NCI-H345 treated with DMSO at 0.1 percent for 48 hours (cell line): Measurements from ENCODE around the gene SLC39A10.

Experiments
- DNase-seq: peaks from one replicate; lab custom pipeline; 2025; ENCODE audit not compliant: unreplicated experiment; lab: John Stamatoyannopoulos, UW

SLC39A10 gene

DNA sequence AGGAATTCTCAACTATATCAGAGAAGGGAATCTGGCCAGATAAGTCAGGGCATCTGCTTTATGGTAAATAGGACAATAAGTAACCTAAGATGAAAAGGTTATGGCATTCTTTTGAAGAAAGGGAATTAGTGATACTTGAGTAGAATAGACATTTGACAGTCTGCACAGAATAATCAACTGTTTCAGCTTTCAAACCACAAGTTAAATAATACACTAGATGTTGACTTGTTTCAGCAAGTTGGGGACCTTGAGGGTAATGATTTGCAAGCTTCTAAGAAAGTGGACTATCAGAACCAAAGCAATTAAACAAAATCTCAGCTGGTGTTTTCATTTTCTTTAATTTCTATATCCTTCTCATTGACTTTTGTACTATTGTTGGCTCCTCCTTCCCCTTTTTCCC, 54.5 kb downstream of the SLC39A10 start:
- DNase-seq: no peak

DNA sequence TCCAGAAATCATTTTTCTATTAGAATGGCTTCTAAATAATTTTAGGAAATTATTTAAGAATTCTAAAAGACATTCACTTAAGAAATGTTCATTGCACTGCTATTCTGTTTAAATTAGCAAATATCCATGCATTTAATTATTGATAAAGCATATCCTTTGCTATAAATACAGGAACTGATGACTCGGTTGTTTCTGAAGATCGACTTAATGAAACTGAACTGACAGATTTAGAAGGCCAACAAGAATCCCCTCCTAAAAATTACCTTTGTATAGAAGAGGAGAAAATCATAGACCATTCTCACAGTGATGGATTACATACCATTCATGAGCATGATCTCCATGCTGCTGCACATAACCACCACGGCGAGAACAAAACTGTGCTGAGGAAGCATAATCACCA, 59.4 kb downstream of the SLC39A10 start:
- no peak for DNase-seq

DNA sequence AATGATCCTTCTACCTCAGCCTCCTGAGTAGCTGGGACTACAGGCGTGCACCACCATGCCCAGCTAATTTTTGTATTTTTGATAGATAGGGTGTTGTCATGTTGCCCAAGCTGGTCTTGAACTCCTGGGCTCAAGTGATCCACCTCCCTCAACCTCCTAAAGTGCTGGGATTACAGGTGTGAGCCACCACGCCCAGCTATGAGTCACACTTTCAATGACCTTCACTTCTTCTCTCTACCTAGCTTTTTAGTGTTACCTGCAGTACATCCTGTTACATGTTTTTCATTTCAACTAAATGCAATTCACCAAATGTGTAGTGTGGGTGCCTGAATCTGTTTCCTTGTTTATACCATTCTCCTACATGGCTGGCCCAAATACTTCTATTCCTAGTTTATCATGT, 64.0 kb downstream of the SLC39A10 start:
- DNase-seq: no peak

DNA sequence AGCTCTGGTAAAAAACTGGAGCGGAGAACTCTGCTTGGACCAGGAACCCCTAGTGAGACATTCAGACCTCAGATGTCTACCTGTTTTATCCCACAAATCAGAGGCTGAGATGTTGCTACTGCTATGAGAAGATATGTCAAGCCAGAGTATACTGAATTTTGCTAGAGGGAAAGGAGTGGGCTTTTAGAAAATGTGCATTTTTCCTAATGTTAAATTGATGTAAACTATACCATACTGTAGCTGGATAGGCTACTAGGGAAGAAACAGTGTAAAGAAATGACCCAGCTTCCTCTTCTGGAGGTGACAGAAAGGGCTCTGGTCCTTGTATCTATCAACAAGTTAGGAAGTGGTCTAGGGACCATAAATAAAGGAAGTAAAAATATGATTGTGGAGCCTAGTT, 65.0 kb downstream of the SLC39A10 start:
- no peak for DNase-seq

DNA sequence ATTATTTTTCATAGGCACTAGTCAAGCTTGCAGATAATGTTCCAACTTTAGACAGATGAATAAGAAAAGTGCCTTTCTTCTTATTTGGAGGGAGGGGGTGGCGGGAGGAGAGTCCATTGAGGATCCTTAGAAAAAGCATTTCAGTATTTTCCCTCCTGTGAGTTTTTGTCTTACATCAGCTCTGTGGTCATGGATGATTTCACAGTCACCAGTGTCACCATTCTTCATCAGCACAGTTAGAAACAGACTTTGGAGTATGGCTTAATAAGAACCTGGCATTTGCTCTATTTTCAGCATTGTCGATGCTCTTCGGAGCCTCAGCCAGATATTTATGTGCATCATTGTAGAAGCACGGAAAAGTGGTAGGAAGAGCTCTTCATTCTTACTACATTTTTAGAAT, 70.1 kb downstream of the SLC39A10 start:
- no peak for DNase-seq

DNA sequence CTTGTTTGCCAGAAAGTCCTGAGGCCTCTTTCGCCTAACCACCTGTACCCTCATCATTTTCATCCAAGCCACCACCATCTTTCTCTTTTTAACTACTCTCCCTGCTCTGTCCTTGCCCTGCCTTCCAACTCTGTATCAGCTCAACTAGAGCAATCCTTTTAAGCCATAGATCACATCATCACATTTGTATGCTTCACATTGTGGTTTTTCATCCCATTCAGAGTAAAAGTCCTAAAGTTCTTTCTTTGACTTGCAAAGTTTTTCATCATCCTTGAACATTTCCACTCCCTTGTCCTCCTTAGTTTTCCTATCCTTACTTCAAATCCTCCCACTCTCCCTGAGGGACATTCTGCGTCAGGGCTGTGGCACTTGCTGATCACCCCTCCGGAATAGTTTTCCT, 73.9 kb downstream of the SLC39A10 start:
- DNase-seq: no peak

DNA sequence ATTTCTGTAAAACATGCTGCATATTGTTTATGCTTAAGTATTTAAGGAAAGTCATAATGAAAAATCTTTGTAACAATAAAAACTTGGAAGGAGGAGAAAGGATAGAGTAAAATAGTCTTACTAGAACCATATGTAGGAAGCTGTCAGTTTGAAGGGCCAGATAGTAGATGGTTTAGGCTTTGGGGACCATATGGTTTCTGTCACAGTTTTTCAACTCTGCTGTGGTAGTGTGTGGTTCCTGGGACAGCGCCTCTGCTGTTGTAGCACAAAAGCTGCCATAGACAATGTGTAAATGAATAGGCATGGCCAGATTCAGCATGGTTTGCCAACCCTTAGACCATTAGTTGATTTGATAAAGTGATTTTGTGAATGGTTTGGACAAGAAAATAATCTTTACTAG, 75.5 kb downstream of the SLC39A10 start:
- no peak for DNase-seq

DNA sequence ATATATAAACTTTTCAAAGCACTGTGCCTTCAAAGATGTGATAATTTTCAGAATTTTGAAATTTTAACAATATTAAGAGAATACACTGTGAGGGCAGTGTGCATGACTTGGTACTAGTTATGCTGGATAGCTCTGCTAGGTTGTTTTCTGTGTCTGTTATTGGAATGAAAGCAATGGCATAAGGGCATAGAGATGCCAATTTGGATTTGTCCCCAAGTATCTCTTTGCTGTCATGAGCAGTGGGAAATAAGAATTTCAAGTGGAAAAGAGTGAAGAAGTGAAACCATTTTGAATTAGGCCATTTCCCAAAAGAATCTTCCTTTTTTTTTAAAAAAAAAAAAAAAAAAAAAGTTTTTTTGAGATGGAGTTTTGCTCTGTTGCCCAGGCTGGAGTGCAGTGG, 76.8 kb downstream of the SLC39A10 start:
- no peak for DNase-seq

DNA sequence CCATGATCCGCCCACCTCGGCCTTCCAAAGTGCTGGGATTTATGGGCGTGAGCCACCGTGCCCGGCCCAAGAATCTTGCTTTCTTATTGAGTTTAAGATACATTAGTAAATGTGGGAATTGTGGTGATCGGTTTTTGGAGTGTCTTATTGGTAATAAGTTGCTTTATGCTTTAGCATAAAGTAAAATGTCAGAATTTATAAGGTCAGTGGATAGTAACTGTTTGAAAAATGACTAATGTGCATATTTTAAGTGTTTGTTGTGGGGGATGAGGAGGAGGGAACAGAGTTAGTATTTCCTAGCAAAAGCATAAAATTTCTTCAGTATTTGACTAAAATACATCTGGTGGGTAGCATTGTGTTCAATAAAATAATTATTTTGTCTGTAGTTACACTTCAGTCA, 77.4 kb downstream of the SLC39A10 start:
- no peak for DNase-seq

DNA sequence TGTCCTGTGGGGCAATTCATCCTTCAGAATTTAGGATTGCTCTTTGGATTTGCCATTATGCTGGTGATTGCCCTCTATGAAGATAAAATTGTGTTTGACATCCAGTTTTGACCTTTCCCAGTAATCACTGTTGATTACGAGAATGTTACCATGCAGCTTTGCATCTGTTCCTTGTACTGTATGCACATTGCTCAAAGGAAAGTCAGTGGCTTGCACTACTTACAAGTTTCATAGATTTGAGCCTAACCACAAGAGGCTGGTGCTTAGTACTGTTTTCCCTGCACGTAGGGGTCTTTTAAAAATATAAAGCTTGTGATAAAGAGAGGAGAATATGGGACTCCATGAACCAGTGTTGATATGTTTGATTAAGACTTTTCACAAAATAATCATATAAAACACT, 77.9 kb downstream of the SLC39A10 start:
- DNase-seq: no peak

DNA sequence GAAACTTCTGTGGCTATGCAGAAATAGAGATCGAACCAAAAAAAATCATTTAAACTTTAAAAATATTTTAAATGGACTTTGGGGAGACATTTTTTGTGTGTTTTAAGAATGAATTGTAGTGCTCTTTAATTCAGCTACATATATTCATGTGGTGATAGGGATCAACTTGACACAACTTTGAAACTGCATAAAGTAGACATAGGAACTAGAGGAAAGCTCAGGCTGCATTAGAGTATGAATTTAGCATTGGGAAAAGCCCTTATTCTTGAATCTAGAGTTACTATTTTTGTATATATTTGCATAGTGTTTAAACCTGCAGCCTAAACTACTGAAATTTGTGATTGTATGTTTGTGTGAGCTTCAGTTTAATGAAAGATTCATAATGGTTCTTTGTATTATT, 78.3 kb downstream of the SLC39A10 start:
- DNase-seq: no peak

DNA sequence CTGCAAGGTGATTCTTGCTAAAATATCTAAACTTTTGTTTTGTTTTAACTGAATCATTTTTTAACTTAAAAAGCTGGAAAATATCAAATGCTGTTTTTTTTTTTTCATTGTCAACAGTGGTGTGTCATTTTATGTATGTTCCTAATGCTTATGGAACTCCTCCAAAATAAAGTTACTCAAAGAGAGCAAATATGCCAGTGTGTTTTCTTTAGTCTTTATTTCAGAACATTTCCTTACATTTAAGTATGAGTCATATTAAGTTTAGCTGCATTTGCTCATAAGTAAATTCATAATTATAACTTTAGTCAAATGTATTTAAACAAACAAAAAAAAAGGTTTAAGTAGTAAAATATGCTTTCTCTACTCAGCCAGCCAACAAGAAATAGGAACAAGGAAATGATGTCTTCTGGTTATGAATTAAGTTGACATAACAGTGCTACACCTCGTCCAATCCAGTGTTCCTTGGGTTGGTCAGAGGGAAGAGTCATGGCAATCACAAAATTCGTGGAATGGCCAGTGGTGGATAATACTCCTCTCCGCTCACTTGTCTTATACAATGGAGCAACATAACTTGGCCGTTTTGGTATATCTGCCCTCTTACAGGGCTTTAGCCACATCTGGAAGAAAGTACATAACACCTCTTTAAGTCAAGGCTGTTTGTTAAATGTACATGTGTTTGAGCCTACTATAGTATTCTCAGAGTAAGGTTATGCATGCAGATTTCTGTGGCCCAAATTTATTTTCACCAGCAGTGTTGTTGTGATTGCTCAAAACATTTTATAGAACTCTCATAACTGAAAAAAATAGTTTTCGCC, 80.7 kb downstream of the SLC39A10 start:
- no peak for DNase-seq

DNA sequence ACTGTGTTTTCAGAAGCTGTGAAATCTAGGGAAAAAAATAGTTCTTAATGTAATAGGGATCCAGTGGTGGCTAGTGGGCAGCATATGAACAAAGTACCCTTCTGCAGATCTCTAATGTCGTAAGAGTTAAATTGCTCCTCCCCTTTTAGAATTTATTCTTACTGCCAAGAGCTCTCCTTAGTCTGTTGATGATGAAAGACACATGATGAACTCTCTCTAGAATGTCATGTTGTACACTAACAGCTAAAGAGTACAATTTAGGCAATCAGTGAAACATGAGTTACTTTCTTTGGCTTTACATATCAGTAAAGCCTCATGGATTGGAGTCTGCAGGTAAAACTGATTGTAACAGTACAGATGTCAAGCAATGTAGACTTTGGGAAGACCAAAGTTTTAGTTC, 84.2 kb downstream of the SLC39A10 start:
- no peak for DNase-seq

DNA sequence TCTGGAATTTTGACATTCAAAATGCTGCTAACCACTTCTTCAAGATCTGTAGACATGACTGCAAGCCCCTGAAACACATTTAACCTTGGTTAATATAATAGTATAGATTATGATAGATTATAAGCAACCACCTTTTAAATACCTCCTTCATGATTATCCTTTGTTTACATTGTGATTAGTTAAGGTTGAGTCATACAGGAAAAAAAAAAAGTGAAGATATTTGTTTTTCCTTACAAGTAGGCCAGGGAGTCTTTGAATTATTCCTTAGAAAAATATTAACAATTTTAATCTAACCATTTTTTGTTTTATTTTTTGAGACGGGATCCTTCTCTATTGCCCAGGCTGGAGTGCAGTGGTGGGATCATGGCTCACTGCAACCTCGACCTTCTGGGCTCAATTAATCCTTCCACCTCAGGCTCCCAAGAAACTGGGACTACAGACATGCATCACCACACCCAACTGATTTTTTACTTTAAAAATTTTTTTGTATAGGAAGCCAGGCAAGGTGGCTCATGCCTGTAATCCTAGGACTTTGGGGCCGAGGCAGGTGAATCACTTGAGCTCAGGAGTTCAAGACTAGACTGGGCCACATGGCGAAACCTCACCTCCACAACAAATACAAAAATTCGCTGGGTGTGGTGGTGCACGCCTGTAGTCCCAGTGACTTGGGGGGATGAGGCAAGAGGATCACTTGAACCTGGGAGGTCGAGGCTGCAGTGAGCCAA, 99.4 kb downstream of the SLC39A10 start:
- DNase-seq: no peak

DNA sequence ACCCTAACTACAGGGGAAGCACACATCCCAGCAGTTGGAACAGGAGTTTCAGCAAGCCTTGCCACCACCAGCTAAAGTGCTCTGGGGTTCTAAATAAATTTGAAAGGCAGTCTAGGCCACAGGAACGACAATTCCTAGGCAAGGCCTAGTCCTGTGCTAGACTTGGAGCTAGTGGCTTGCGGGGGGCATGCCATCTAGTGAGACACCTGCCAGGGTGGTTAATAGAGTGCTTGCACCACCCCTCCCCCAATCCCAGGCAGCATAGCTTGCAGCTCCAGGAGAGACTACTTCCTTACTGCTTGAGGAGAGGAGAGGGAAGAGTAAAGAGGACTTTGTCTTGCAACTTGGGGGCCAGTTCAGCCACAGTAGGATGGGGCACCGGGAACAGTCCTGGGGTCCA, 101.8 kb downstream of the SLC39A10 start:
- DNase-seq: no peak

DNA sequence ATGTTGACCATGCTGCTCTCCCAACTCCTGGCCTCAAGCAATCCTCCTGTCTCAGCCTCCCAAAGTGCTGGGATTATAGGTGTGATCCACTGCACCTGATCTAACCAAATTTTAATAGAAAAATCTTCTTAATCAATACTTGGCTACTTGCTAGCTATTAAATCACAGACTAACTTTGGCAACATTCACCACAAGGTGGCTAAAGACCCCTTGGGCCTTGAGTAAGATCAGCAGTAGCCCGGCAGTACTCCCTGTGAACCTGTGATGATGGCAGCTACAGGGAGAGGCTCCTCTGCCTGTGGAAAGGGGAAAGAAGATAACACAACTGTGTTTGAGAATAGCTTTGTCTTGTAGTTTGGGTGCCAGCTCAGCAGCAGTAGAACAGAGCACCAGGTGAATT, 102.9 kb downstream of the SLC39A10 start:
- no peak for DNase-seq

DNA sequence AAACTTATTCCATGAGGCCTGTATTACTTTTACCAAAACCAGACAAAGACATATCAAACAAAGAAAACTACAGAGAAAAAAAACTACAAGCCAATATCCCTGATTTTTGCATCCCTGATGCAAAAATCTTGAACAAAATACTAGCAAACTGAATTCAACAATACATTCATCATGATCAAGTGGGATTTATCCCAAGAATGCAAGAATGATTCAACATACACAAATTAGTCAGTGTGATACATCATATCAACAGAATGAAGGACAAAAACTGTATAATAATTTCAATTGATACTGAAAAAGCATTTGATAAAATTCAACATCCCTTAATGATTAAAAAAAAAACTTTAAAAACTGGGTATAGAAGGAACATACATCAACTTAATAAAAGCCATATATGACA, 106.8 kb downstream of the SLC39A10 start:
- DNase-seq: no peak

DNA sequence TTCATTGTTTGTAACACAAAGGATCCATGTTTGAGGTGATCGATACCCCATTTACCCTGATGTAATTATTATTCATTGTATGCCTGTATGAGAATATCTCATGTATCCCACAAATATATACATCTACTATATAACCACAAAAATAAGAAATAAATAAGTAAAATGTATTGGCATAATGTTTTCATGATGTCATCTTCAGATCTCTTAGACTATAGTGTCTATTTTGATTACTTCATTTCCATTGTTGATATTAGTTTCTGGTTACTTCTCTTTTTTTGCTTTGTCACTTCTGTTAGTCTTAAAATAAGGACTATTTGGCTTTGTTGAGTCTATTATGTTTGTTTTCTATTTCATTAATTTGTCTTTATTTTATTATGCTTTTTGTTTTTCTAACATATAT, 109.7 kb downstream of the SLC39A10 start:
- DNase-seq: no peak

DNA sequence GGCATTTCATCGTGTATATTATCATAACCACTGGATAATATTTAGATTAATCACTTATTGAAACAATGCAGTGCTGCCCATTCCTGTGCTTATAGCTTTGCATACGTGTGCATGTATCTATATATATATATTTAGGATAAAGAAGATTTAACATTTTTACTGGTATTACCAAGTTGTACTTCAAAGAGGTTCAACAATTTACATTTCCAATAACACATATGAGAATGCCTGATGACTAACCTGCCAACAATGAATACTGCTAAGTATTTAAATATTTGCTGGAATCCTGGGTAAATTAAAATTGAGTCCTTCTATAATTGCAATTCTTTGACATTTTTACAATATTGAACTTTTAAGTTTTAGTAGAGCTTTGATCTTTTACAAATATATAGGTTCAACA, 111.4 kb downstream of the SLC39A10 start:
- no peak for DNase-seq

DNA sequence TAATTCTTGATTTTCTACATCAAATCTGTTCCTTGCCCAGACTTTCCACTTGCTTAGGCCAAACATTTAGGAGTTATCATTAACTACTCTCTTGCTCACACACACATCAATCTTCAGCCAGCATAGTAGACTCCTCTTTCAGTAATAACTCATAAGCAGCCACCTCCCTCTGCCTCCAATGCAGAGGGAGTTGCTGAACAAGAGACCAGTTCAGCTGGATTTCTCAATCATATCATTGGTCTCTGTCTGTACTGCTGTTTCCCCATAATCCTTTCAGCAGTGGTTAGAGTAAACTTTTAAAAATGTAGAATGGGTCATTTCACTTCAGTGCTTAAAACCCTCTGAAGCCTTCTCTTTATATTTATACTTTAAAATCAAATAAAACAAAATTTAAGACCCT, 112.9 kb downstream of the SLC39A10 start:
- no peak for DNase-seq

DNA sequence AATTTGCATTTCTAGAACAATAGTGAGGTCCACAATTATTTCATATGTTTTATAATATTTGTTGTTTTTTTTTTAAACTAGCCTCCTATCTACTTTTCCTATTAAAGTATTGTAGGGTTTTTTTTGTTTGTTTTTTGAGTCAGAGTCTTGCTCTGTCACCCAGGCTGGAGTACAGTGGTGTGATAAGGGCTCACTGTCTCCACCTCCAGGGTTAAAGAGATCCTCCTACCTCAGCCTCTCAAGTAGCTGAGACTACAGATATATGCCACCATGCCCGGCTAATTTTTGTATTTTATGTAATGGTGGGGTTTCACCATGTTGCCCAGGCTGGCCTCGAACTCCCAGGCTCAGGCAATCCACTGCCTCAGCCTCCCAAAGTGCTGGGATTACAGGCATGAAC, 122.5 kb downstream of the SLC39A10 start:
- no peak for DNase-seq

DNA sequence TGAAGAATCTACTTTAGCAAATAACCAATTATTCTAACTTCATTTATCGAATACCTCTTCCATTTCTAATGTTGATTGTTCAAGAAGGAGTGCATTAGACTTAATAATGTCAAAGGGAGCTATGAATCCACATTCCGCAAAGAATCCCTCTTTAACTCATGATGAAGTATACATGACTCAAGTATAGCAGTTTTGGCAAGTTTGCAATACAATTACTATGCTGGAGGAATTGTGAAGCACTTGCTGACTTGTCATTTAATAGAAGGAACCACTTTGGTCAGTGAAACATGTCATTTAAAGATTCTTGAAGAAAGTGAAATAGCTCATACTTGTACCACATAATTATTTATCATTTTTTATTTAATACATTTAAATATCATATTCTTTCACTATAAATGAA, 125.1 kb downstream of the SLC39A10 start:
- no peak for DNase-seq
